Nephron (organoid): ENCODE results near the gene AKR1C3.

Experiments
- H3K27ac Mint-ChIP-seq, 3 experiments: 2 replicates each; pipeline ENCODE4 v1.8.0; 2020; ENCODE audit warnings: mixed read lengths in 3 of 3, mild to moderate bottlenecking in 2 of 3, moderate library complexity in 1 of 3
- H3K27me3 Mint-ChIP-seq: 2 replicates; pipeline ENCODE4 v1.8.0; 2021; ENCODE audit warnings: low read depth, mild to moderate bottlenecking, moderate library complexity, mixed read lengths
- H3K36me3 Mint-ChIP-seq: 2 replicates; pipeline ENCODE4 v1.8.0; 2020; ENCODE audit warnings: low read depth, mixed read lengths
- H3K4me1 Mint-ChIP-seq: 2 replicates; pipeline ENCODE4 v1.8.0; 2020; ENCODE audit warnings: mixed read lengths
- H3K4me3 Mint-ChIP-seq, 3 experiments: 2 replicates each; pipeline ENCODE4 v1.8.0; 2020; ENCODE audit warnings: mild to moderate bottlenecking in 3 of 3, mixed read lengths in 3 of 3, moderate library complexity in 2 of 3
- H3K9me3 Mint-ChIP-seq: 2 replicates; pipeline ENCODE4 v1.8.0; 2020; ENCODE audit warnings: mixed read lengths
- TF ChIP-seq, protein P1 (sequence below), 3 experiments: fragments of 200-600 bp; sonication (generic); IDR thresholded peaks; one replicate each; pipeline ENCODE4 v1.5.0; 2021; ENCODE audit warnings: antibody characterized with exemption in 3 of 3; ENCODE audit not compliant: unreplicated experiment in 3 of 3

AKR1C3 gene

DNA sequence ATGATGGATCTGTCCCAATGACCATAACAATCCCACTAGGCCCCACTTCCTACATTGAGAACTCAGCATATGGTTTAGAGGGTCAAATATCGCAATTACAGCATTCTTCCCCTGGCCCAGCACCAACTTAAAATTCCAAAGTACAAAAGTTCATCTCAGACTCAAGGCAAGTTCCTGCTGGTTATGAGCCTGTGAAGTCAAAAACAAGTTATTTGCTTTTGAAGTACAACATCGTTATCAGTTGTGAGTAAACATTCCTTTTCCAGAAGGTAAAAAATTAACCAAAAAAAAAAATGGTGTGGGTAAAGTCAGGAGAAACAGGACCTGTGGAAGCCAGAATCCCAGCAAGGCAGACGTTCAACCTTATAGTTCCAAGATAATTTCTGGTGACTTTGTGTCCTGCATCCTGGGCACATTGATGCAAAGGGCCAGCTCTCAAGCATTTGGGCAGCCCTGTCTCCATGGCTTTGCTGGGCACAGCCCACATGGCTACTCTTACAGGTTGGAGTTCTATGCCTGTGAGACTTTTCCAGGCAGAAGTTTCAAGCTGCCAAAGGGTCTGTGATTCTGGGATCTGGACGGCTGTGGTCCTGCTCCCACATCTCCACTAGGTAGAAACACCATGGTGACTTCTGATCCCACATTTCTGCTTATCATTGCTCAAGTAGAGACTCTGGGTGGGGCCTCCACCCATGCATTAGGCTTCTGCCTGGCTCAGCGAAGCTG lies 53.2 kb downstream of the AKR1C3 start:
- Mint-ChIP-seq H3K9me3 (peaks cover 17% of the 10 kb centered on the region), H3K4me3 (no peak overlapping the region), H3K27ac (no peak overlapping the region), H3K36me3 (no peaks in the 10 kb centered on the region), H3K27me3 (no peaks in the 10 kb centered on the region), H3K4me1 (peaks cover 6% of the 10 kb centered on the region)
- TF ChIP-seq, protein P1, sequence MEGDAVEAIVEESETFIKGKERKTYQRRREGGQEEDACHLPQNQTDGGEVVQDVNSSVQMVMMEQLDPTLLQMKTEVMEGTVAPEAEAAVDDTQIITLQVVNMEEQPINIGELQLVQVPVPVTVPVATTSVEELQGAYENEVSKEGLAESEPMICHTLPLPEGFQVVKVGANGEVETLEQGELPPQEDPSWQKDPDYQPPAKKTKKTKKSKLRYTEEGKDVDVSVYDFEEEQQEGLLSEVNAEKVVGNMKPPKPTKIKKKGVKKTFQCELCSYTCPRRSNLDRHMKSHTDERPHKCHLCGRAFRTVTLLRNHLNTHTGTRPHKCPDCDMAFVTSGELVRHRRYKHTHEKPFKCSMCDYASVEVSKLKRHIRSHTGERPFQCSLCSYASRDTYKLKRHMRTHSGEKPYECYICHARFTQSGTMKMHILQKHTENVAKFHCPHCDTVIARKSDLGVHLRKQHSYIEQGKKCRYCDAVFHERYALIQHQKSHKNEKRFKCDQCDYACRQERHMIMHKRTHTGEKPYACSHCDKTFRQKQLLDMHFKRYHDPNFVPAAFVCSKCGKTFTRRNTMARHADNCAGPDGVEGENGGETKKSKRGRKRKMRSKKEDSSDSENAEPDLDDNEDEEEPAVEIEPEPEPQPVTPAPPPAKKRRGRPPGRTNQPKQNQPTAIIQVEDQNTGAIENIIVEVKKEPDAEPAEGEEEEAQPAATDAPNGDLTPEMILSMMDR (IDR thresholded peaks at IDR 0.05; ENCODE audit: unreplicated experiment in 3 of 3) = no peak

DNA sequence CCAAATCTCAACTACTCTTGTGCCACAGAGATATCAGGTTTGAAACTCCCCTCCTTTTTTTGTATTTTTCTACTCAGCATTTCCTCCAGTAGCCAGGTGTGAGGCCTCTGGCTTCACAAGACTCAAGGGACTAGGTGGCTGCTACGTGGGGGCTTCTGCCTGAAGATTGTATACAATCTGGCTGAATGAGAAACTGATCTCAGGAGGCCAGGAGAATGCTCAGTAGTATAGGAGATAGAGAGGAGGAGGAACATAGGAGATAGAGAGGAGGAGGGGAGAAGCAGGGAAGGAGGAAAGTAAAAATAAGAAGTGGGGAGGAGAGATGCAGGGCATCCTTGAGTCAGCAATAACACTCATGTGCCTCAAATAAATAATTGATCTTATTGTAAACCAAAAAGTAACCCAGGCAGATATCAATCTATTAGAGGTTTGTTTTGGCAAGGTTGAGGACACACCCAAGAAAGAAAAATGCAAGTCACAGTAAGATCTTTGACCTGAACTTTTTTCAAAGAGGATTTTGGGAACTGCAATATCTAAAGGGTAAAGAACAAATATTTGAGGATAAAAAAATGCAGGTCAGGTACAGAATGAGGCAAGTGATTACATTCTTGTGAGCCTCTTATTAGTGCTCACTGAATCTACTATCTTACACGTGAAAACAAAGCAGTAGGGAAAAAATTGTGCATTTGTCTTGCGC lies 53.9 kb downstream of the AKR1C3 start:
- Mint-ChIP-seq H3K4me3 (no peak overlapping the region), H3K27me3 (no peaks in the 10 kb centered on the region), H3K9me3 (peaks cover 19% of the 10 kb centered on the region), H3K27ac (no peak overlapping the region), H3K36me3 (no peaks in the 10 kb centered on the region), H3K4me1 (peaks cover 6% of the 10 kb centered on the region)
- TF ChIP-seq, protein P1 (IDR thresholded peaks at IDR 0.05; ENCODE audit: unreplicated experiment in 3 of 3) = no peak

DNA sequence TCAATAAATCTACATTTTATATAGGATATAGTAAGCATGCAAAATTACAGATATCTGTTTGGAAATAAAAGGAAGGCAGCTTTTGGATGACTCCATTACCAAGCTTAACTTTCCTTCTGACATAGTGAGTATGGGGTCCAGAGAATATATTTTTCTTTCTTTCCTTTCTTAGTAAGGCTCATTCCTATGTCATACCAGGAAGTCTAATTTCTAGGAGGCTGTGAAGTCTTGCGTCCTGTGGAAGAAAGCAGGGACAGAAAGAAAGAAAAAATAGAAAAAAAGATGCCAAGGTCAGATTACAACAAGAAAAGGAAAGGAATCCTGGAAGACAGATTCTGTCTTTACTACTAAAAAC lies 54.4 kb downstream of the AKR1C3 start:
- H3K27ac Mint-ChIP-seq = no peak overlapping the region
- TF ChIP-seq, protein P1 (IDR thresholded peaks at IDR 0.05; ENCODE audit: unreplicated experiment in 3 of 3) = no peak
- H3K4me1 Mint-ChIP-seq = peaks cover 6% of the 10 kb centered on the region
- H3K36me3 Mint-ChIP-seq = no peaks in the 10 kb centered on the region
- H3K4me3 Mint-ChIP-seq = no peak overlapping the region
- H3K9me3 Mint-ChIP-seq = peaks cover 22% of the 10 kb centered on the region
- no peaks in the 10 kb centered on the region for H3K27me3 Mint-ChIP-seq

DNA sequence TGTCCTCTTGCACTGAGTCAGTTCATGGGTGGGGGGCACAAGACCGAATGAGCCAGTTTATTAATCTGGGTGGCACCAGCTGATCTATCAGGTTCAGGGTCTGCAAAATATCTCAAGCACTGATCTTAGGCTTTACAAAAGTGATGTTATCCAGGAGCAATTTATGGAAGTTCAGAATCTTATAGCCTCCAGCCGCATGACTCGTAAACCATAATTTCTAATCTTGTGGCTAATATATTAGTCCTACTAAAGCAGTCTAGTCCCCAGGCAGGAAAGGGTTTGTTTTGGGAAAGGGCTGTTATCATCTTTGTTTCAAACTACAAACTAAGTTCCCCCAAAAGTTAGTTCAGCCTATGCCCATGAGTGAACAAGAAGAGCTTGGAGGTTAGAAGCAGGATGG lies 56.9 kb downstream of the AKR1C3 start:
- H3K27ac Mint-ChIP-seq = no peak overlapping the region
- H3K4me3 Mint-ChIP-seq = no peak overlapping the region
- H3K4me1 Mint-ChIP-seq = peaks cover 6% of the 10 kb centered on the region
- H3K9me3 Mint-ChIP-seq = peaks cover 25% of the 10 kb centered on the region
- H3K36me3 Mint-ChIP-seq = no peaks in the 10 kb centered on the region
- TF ChIP-seq, protein P1 (IDR thresholded peaks at IDR 0.05; ENCODE audit: unreplicated experiment in 3 of 3) = no peak
- no peaks in the 10 kb centered on the region for H3K27me3 Mint-ChIP-seq

DNA sequence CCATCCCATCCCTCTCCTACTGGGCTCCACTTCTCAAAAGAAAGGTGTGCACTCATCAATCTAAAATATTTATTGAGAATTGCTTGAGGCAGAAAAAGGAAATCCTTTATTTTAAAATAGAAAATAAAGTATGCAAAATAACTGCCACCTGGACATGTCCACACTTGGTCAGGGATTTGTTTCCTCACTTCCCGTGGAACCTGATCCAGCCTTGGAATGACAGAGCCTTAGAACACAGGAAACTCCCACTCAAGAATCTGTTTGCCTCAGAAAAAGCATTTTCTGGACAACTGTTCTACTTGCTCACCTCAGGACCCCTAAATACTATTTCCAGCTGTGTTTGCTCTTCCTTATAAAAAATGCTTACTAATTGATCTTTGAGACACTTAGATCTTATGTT lies 61.7 kb downstream of the AKR1C3 start:
- H3K4me1 Mint-ChIP-seq = no peaks in the 10 kb centered on the region
- TF ChIP-seq, protein P1 (IDR thresholded peaks at IDR 0.05; ENCODE audit: unreplicated experiment in 3 of 3) = no peak
- H3K27ac Mint-ChIP-seq = no peak overlapping the region
- H3K27me3 Mint-ChIP-seq = peaks cover 4% of the 10 kb centered on the region
- H3K36me3 Mint-ChIP-seq = no peaks in the 10 kb centered on the region
- peaks cover 35% of the 10 kb centered on the region for H3K9me3 Mint-ChIP-seq
- no peak overlapping the region for H3K4me3 Mint-ChIP-seq
